Glutamatergic neuron (in vitro differentiated cells): Measurements from ENCODE around the gene GSE1. TPM values are rescaled to one million over a fixed set of nuclear protein-coding genes. Genes with fewer than 3 reads are reported as not detected.

Experiments used
- DNase-seq: peaks from one replicate; pipeline ENCODE4 v3.0.0; 2022
- H3K27ac Mint-ChIP-seq: one replicate; pipeline ENCODE4 v1.8.0; 2020; ENCODE audit warnings: mild to moderate bottlenecking, mixed read lengths, inconsistent platforms; ENCODE audit not compliant: unreplicated experiment
- H3K27me3 Mint-ChIP-seq: one replicate; pipeline ENCODE4 v1.8.0; 2020; ENCODE audit warnings: mild to moderate bottlenecking, moderate library complexity, mixed read lengths, inconsistent platforms; ENCODE audit not compliant: unreplicated experiment
- H3K36me3 Mint-ChIP-seq: one replicate; pipeline ENCODE4 v1.8.0; 2020; ENCODE audit warnings: mild to moderate bottlenecking, mixed read lengths, inconsistent platforms; ENCODE audit not compliant: unreplicated experiment
- H3K4me1 Mint-ChIP-seq: one replicate; pipeline ENCODE4 v1.8.0; 2020; ENCODE audit warnings: mild to moderate bottlenecking, low read depth, mixed read lengths, inconsistent platforms; ENCODE audit not compliant: unreplicated experiment
- H3K4me3 Mint-ChIP-seq: one replicate; pipeline ENCODE4 v1.8.0; 2020; ENCODE audit warnings: mild to moderate bottlenecking, mixed read lengths, inconsistent platforms; ENCODE audit not compliant: unreplicated experiment
- H3K9me3 Mint-ChIP-seq: one replicate; pipeline ENCODE4 v1.8.0; 2020; ENCODE audit warnings: mild to moderate bottlenecking, moderate library complexity, mixed read lengths, inconsistent platforms; ENCODE audit not compliant: unreplicated experiment
- total RNA-seq: library from RNA; stranded (reverse); fragmentation: NEBNext Ultra II Directional; extraction: Animal tissue kit (Norgen Biotek cat#: 25700); gene quantifications from one replicate; pipeline ENCODE4 v1.2.1, GENCODE V29; 2021; ENCODE audit not compliant: unreplicated experiment
- TF ChIP-seq, protein P1 (sequence below): fragments of 200-600 bp; sonication (generic); IDR thresholded peaks from one replicate; pipeline ENCODE4 v1.5.0; 2021; ENCODE audit not compliant: partially characterized antibody, unreplicated experiment

Gene GSE1
- total RNA-seq, 1 donor from 2014 or later: 473 TPM

DNA sequence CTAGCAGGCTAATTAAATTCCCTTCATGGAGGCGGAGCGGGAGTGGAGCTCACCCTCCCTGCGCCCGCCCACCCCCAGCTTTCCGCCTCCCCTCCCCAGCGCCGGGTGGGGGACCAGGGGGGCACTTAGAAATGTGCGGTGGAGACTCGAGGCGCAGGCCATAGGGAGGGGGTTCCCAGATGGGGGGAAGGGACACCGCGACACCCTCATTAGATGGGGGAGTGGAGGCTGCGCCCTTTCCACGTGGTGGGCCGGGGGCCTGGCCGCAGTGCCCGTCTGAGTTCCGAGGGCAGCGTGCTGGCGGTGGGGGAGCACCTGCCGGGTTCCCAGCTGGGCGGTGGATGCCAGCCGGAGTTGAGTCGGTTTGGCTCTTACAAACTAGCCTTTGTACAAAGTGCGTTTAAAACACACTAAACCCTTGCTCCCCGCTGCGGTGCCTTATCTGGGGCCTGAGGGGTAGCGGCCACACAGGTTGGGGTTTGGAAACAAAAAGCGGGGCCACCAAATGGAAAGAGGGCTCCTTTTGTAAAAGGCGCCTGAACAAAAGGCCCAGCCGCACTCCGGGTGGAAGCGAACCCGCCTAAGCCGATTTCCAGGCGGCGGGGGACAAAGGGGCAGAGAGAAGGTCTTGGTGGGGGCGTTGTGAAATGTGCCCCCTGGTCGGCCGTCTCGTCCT is 1.4 kb downstream of the GSE1 start:
- peaks cover 39% of the 10 kb centered on the region for H3K4me1 Mint-ChIP-seq
- no peak for DNase-seq
- peaks cover 30% of the 10 kb centered on the region for H3K9me3 Mint-ChIP-seq
- peaks cover 32% of the 10 kb centered on the region for H3K27me3 Mint-ChIP-seq
- TF ChIP-seq, protein P1, sequence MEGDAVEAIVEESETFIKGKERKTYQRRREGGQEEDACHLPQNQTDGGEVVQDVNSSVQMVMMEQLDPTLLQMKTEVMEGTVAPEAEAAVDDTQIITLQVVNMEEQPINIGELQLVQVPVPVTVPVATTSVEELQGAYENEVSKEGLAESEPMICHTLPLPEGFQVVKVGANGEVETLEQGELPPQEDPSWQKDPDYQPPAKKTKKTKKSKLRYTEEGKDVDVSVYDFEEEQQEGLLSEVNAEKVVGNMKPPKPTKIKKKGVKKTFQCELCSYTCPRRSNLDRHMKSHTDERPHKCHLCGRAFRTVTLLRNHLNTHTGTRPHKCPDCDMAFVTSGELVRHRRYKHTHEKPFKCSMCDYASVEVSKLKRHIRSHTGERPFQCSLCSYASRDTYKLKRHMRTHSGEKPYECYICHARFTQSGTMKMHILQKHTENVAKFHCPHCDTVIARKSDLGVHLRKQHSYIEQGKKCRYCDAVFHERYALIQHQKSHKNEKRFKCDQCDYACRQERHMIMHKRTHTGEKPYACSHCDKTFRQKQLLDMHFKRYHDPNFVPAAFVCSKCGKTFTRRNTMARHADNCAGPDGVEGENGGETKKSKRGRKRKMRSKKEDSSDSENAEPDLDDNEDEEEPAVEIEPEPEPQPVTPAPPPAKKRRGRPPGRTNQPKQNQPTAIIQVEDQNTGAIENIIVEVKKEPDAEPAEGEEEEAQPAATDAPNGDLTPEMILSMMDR: no peak
- peak overlapping the region; percentile 85 for H3K4me3 Mint-ChIP-seq
- H3K27ac Mint-ChIP-seq: no peak overlapping the region
- no peaks in the 10 kb centered on the region for H3K36me3 Mint-ChIP-seq

DNA sequence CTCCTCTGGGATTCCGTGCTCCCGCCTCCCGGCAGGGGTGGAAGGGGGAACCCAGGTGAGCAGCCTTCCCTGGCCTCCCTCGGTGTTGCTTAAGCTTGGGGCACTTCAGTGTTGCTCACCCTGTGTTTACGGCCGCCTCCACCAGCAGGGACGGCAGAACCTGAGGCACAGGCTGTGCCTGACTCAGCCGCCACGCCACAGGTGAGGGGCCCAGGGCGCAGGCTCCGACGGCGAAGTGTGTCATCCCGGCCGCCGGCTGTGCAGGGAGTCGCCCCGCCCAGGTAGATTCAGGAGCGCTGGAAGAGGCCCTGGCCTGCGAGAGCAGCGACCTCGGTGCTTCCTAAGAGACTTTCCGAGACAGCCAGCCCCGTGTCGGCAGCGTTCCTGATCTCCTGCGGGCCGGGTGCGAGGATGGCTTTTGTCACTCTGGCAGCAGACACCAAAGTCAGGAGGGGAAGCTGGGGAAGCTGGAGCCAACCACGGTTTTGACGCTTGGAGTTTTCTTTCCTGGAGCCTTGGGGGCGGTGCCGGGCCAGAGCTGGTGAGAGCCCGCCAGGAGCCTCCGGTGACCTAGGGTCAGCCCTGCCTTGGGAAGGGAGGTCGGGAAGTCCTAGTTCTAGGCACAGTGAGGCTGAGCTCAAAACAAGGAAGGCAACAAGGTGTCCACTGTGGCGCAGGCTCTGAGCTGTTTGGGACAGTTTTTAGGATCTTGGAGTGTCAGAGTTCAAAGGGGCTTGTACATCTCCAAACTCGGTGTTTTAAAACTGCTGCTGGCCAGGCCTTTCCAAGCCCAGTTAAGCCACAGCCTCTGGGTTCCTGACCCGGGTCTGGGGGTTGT is 2.1 kb downstream of the GSE1 start:
- Mint-ChIP-seq H3K9me3 (peaks cover 23% of the 10 kb centered on the region), H3K4me3 (peak overlapping the region; percentile 85), H3K27me3 (peaks cover 29% of the 10 kb centered on the region), H3K4me1 (peaks cover 35% of the 10 kb centered on the region), H3K36me3 (no peaks in the 10 kb centered on the region), H3K27ac (peak overlapping the region; percentile 82)
- DNase-seq: peak; percentile 52
- TF ChIP-seq, protein P1: no peak

DNA sequence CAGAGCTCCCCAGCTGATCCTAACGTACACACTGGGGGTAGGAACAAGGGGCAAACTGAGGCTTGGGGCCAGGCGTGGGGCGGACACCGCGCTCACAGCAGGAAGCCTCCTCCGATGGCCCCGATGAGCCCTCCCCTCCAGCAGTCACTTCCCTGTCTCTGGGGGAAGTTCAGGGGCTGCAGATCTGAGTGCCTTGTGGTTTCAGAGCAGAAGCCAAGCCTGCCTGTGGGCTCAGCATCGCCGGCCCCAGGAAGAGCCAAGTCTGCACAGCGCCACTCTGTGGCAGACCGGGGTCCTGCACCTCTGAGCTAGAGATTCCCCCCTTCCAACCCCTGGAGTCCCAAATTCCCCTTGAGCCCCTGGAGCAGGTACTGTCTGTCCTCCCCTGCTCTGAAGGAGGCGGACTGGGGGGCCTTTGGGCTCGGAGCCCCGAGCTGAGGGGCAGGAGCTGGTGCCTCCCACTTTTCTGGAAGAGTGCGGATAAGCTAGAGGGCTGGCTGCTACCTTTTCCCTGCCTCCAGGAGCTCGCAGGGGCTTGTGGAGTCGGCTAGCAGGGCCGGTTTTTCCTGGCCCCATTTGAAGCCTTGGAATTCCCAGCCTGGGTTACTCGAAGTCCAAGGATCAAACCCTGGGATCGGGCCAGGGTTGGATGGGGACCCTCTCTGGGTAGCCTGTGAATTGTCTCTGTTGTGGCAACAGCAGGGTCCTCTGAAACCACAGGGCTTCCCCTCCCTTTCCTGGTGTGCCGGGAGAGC is 2.9 kb downstream of the GSE1 start:
- peak overlapping the region; percentile 82 for H3K27ac Mint-ChIP-seq
- peak overlapping the region; percentile 85 for H3K4me3 Mint-ChIP-seq
- peaks cover 2% of the 10 kb centered on the region for H3K36me3 Mint-ChIP-seq
- peaks cover 27% of the 10 kb centered on the region for H3K9me3 Mint-ChIP-seq
- H3K4me1 Mint-ChIP-seq: peaks cover 40% of the 10 kb centered on the region
- H3K27me3 Mint-ChIP-seq: peaks cover 27% of the 10 kb centered on the region
- TF ChIP-seq, protein P1: peak; percentile 98
- DNase-seq: peak; percentile 92

DNA sequence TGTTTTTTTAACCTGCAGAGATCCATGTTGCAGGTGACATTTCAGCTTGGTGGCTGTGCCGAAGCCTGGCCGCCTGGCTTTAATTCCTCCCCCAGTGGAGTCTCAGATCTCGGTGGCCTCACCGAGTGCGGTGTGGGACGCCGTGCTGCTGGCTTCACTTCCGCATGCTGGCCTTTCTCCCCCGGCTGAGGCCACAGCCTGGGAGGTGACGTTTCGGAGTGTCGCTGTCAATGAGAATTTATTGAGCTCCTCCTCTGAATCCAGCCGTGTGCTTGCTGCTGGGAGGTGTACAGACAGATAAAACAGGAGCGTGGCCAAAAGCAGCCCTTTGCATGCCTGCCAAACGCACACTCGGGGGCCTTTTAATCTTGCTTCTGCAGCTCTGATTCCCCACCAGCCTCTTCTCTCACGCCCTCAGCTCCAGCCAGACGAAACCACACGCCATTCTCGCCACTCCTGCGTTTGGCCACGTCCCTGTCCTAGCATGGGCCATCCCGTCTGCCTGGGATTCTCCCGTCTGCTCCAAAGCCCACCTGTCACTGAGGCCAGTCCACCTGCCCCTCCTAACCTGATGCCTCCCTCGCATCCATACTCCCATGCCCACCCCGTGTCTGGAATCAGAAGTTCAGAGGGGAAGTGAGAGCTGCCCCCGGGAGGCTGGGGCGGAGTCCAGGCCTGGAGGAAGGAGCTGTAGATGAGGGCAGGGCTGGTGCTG is 3.6 kb downstream of the GSE1 start:
- H3K36me3 Mint-ChIP-seq: peaks cover 5% of the 10 kb centered on the region
- TF ChIP-seq, protein P1: no peak
- DNase-seq: no peak
- H3K4me3 Mint-ChIP-seq: peak overlapping the region; percentile 80
- H3K9me3 Mint-ChIP-seq: peaks cover 30% of the 10 kb centered on the region
- H3K4me1 Mint-ChIP-seq: peaks cover 46% of the 10 kb centered on the region
- peaks cover 30% of the 10 kb centered on the region for H3K27me3 Mint-ChIP-seq
- peak overlapping the region; percentile 91 for H3K27ac Mint-ChIP-seq
